HG03558 (cell line): Measurements from ENCODE around the gene OR52A1.

Experiments
- ATAC-seq: cut with Tn5 transposase; IDR thresholded peaks from one replicate; pipeline ENCODE4 v1.9.1; 2021; ENCODE audit warnings: moderate number of reproducible peaks; ENCODE audit not compliant: unreplicated experiment; ENCODE audit errors: extremely low read depth

Gene OR52A1

DNA sequence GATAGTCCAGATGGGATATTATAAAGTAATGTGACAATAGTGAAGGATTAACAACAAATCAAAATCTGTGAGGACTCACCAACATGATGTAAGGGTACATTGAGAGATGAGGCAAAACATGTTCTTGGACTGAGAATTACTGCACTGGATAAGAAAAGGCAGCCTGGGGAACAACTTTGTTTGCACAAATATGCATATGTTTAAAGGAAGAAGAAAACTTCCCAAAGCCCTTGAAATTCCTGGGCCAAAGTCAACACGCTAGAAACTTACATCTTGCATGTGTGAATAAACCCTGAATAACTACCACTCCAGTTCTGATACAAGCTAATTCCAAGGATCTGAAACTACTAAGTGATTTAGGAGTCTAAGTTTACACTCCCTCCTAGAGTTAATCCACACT lies 17.5 kb downstream of the OR52A1 start:
- no peak for ATAC-seq

GRCh38 chr11:5136261-5136660 lies 18.3 kb downstream of the OR52A1 start:
- no peak for ATAC-seq

DNA sequence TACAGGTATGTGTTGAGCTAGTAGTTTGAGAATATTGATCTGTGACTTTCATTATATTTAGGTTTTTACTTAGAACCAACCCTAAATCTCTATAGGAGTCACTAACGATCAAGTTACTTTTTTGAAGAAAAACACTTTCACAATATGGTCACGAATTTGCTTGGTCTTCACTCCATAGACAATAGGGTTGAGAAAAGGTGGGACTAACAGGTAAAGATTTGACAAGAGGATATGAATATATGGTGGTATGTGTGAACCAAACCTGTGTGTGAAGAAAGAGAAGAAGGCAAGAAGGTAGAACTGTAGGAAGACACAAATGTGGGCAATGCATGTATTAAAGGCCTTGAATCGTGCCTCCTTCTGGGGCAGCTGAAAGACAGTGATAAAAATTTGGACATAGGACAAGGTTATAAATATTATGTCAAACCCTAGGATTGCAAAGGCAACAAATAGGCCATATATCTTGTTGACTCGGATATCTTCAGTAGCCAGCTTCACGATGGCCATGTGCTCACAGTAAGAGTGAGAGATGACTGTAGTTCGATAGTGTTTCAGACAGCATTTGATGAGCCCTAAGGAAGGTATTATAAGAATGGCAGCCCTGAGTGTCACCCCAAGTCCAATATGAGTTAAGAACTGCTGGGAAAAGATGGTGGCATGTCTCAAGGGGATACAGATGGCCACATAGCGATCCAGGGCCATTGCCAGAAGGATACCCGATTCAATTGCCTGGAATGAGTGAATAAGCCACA lies 22.8 kb downstream of the OR52A1 start:
- no peak for ATAC-seq

GRCh38 chr11:5129457-5129877 lies 25.1 kb downstream of the OR52A1 start:
- ATAC-seq, result no peak

- no peak for ATAC-seq
These were observed 29.5 kb downstream of the OR52A1 start for GRCh38 chr11:5124891-5125620.

DNA sequence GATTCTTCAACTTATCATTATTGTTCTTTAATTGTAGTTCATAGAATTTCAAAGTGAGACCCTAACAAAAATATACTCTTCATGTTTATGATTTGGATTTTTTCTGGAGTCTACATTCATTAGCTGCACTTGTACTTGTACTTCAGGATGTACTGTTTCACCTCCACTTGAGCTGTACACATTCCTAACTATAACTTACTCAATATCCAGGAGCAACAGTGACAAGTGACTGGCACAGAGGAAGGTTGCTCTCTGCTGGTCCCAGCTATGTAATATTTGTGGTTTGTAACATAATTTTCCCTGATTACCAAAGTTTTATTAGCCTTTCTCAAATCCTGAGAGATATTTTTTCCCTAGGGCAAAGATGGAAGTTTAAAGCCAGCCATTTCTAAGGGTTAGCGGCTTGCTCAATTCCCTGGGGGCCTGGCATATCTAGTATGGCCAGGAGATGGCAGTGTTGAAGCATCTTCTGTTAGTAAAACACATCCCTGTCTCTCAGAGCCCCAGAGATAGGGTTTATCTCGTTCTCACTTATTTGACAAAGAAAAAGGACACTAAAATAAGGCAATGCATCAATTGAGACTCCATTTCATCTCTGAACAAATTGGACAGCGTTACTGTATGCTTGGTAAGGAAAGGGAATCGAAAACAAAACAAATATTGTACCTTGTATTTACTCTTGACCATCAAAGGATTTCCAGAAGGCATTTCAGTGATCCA lies 30.6 kb downstream of the OR52A1 start:
- peak; percentile 78 for ATAC-seq

GRCh38 chr11:5118893-5119292 lies 35.7 kb downstream of the OR52A1 start:
- ATAC-seq, result no peak

GRCh38 chr11:5117588-5117987 lies 37.0 kb downstream of the OR52A1 start:
- ATAC-seq, result no peak

DNA sequence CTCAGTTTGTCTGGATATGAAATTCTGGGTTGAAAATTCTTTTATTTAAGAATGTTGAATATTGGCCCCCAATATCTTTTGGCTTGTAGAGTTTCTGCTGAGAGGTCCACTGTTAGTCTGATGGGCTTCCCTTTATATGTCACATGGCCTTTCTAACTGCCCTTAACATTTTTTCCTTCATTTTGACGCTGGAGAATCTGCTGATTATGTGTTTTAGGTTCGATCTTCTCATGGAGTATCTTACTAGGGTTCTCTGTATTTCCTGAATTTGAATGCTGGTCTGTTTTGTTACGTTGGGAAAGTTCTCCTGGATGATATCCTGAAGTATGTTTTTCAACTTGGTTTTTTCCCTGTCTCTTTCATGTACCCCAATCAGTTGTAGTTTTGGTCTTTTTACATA lies 39.2 kb downstream of the OR52A1 start:
- ATAC-seq, result no peak

DNA sequence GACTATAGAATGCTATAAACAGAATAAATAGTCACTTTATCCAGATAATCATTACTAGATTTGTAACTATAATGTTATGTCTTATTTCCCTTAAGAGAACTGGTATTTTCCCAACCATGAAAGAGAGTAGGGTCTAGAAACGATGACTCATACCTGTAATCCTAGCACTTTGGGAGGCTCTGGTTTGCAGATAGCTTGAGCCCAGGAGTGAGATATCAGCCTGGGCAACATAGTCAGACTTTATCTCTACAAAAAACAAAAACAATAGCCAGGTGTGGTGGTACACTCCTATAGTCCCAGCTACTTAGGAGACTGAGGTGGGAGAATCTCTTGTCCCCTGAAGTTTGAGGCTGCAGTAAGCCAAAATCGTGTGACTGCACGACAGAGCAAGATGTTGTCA lies 47.3 kb downstream of the OR52A1 start:
- ATAC-seq, result no peak

DNA sequence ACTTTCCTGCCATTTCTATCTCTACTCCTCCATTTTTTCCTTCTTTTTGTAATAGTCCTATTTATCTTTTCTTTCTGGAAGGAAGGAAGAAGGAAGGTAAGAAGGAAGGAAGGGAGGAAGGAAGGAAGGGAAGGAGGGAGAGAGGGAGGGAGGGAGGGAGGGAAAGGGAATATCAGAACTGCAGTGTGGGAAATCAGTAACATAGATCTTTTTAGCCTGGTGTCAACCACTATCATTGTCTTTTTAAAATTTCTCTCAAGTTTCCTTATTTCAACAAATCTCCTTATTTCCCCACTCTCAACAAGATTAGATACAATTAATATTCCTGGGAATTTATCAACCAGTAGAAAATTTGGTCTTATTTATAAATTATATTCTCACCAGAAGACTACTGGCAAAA lies 51.5 kb downstream of the OR52A1 start:
- no peak for ATAC-seq

DNA sequence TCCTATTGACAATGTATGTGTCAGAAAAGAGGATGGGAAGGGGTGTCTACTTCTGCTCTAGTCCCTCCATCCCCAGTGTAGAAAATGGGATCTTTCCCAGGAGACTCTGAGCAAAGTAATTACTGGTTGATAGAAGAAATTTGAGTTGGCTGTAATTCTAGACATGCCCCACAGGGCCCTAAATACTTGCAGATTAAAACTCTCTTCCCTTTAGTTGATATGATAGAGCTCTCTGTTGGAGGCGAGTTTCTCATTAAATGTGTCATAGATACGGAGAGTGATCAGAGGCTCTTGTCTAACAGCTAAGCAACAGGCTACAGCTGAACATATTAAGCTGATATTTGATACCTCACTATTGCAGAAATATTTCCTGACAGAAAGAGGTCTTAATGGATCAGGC lies 52.3 kb downstream of the OR52A1 start:
- ATAC-seq, result no peak

- no peak for ATAC-seq
These were observed 58.5 kb downstream of the OR52A1 start for GRCh38 chr11:5096011-5096410.
